ENCODE results near the gene DST.

Gene DST

GRCh38 chr6:56435754-56436153, 206.9 kb downstream of the DST start:
- Histone ChIP-seq H3K4me2 (ENCODE audit: low read length) (no peak overlapping the region), H3K79me2 (no peaks in the 10 kb centered on the region), H3K9ac (no peak overlapping the region), H2AFZ (no peak overlapping the region), H3K4me3 (ENCODE audit: low read depth, low read length) (no peak overlapping the region), H3K4me1 (no peaks in the 10 kb centered on the region), H3K36me3 (ENCODE audit: control insufficient read depth, insufficient read depth, low read length) (no peaks in the 10 kb centered on the region), H3K27me3 (ENCODE audit: control insufficient read depth, insufficient read depth, low read length) (no peaks in the 10 kb centered on the region), H3K9me3 (ENCODE audit: control insufficient read depth, low read length) (no peaks in the 10 kb centered on the region), H3K27ac (no peak overlapping the region)
- no peak for TF ChIP-seq CTCF (IDR thresholded peaks at IDR 0.05)

- Histone ChIP-seq H3K27me3 (ENCODE audit: control insufficient read depth, insufficient read depth, low read length) (no peaks in the 10 kb centered on the region), H3K27ac (no peak overlapping the region), H3K9ac (no peak overlapping the region), H3K4me3 (ENCODE audit: low read depth, low read length) (no peak overlapping the region), H3K4me2 (ENCODE audit: low read length) (no peak overlapping the region), H3K36me3 (ENCODE audit: control insufficient read depth, insufficient read depth, low read length) (no peaks in the 10 kb centered on the region), H3K4me1 (no peaks in the 10 kb centered on the region), H3K79me2 (no peaks in the 10 kb centered on the region), H3K9me3 (ENCODE audit: control insufficient read depth, low read length) (no peaks in the 10 kb centered on the region), H2AFZ (no peak overlapping the region)
- TF ChIP-seq CTCF (IDR thresholded peaks at IDR 0.05) = no peak
Observed at GRCh38 chr6:56435326-56435725, 207.4 kb downstream of the DST start.

- H3K9ac ChIP-seq = no peak overlapping the region
- no peak overlapping the region for H3K4me3 ChIP-seq (ENCODE audit: low read depth, low read length)
- no peak overlapping the region for H3K27ac ChIP-seq
- H3K36me3 ChIP-seq (ENCODE audit: control insufficient read depth, insufficient read depth, low read length) = no peaks in the 10 kb centered on the region
- H3K79me2 ChIP-seq = no peaks in the 10 kb centered on the region
- H2AFZ ChIP-seq = no peak overlapping the region
- H3K9me3 ChIP-seq (ENCODE audit: control insufficient read depth, low read length) = no peaks in the 10 kb centered on the region
- no peaks in the 10 kb centered on the region for H3K4me1 ChIP-seq
- no peak overlapping the region for H3K4me2 ChIP-seq (ENCODE audit: low read length)
- no peaks in the 10 kb centered on the region for H3K27me3 ChIP-seq (ENCODE audit: control insufficient read depth, insufficient read depth, low read length)
- TF ChIP-seq CTCF (IDR thresholded peaks at IDR 0.05) = no peak
Observed at GRCh38 chr6:56434606-56435005, 208.1 kb downstream of the DST start.

- no peak for TF ChIP-seq CTCF (IDR thresholded peaks at IDR 0.05)
- Histone ChIP-seq H3K9me3 (ENCODE audit: control insufficient read depth, low read length) (no peaks in the 10 kb centered on the region), H3K4me1 (no peaks in the 10 kb centered on the region), H3K27me3 (ENCODE audit: control insufficient read depth, insufficient read depth, low read length) (no peaks in the 10 kb centered on the region), H3K9ac (no peak overlapping the region), H3K79me2 (no peaks in the 10 kb centered on the region), H3K27ac (no peak overlapping the region), H3K4me3 (ENCODE audit: low read depth, low read length) (no peak overlapping the region), H3K4me2 (ENCODE audit: low read length) (no peak overlapping the region), H3K36me3 (ENCODE audit: control insufficient read depth, insufficient read depth, low read length) (no peaks in the 10 kb centered on the region), H2AFZ (no peak overlapping the region)
Observed at GRCh38 chr6:56433119-56433518, 209.6 kb downstream of the DST start.

GRCh38 chr6:56432194-56432593, 210.5 kb downstream of the DST start:
- no peak for TF ChIP-seq CTCF (IDR thresholded peaks at IDR 0.05)
- H3K4me3 ChIP-seq (ENCODE audit: low read depth, low read length) = no peak overlapping the region
- no peak overlapping the region for H3K4me2 ChIP-seq (ENCODE audit: low read length)

More at GRCh38 chr6:56432194-56432593, 210.5 kb downstream of the DST start:
- no peaks in the 10 kb centered on the region for H3K4me1 ChIP-seq
- H3K79me2 ChIP-seq = no peaks in the 10 kb centered on the region
- H2AFZ ChIP-seq = no peak overlapping the region
- no peaks in the 10 kb centered on the region for H3K36me3 ChIP-seq (ENCODE audit: control insufficient read depth, insufficient read depth, low read length)
- H3K9me3 ChIP-seq (ENCODE audit: control insufficient read depth, low read length) = no peaks in the 10 kb centered on the region
- no peak overlapping the region for H3K9ac ChIP-seq
- no peak overlapping the region for H3K27ac ChIP-seq
- H3K27me3 ChIP-seq (ENCODE audit: control insufficient read depth, insufficient read depth, low read length) = no peaks in the 10 kb centered on the region

Data from parathyroid adenoma (tissue), 2 donors.